K562 (cell line): ENCODE results near the gene CEP95. TPM values are rescaled to one million over a fixed set of nuclear protein-coding genes. Genes with fewer than 3 reads are reported as not detected.

Experiments
- CEBPG ChIP-seq, 3 experiments: fragments of 200-800 bp in 1 of 3; sonication (Bioruptor generic) in 1 of 3; sonication (generic) in 1 of 3; formaldehyde crosslinking in 1 of 3; IDR thresholded peaks in 2 of 3; conservative IDR thresholded peaks in 1 of 3; 2 replicates each; pipeline versions ENCODE4 v1.6.1 to v1.8.0; 2016 to 2022; ENCODE audit warnings: missing compliant biosample characterization in 2 of 3, missing genetic modification characterization in 2 of 3, mild to moderate bottlenecking in 1 of 3, missing genetic modification reagents in 1 of 3
- EP300 ChIP-seq: IDR thresholded peaks from 2 replicates; pipeline ENCODE4 v1.6.1; 2012; ENCODE audit warnings: low read length, improper control_type of control experiment
- ETV6 ChIP-seq, 3 experiments: fragments of 150-350 bp in 1 of 3; sonication (generic) in 1 of 3; formaldehyde crosslinking in 1 of 3; IDR thresholded peaks; 2 replicates each; pipeline versions ENCODE4 v1.6.1 to v1.8.0; 2014 to 2022; ENCODE audit warnings: borderline replicate concordance in 2 of 3, low read depth in 2 of 3, antibody characterized with exemption in 1 of 3, low read length in 1 of 3, mild to moderate bottlenecking in 1 of 3, missing genetic modification reagents in 1 of 3
- HDAC8 ChIP-seq: fragments of 450-650 bp; IDR thresholded peaks from 2 replicates; pipeline ENCODE4 v1.6.1; 2016; ENCODE audit warnings: mild to moderate bottlenecking, missing genetic modification characterization, moderate library complexity, missing compliant biosample characterization
- NFYB ChIP-seq: IDR thresholded peaks from 2 replicates; pipeline ENCODE4 v1.6.1; 2011; ENCODE audit warnings: mild to moderate bottlenecking, moderate library complexity; ENCODE audit not compliant: insufficient read length; ENCODE audit errors: extremely low read depth
- PHF20 ChIP-seq: fragments of 450-650 bp; IDR thresholded peaks from 2 replicates; pipeline ENCODE4 v1.6.1; 2018; ENCODE audit not compliant: partially characterized antibody
- SMARCA5 ChIP-seq: fragments of 450-650 bp; IDR thresholded peaks from 2 replicates; pipeline ENCODE4 v1.6.1; 2016
- SMARCC2 ChIP-seq: fragments of 450-650 bp; IDR thresholded peaks from 2 replicates; pipeline ENCODE4 v1.6.1; 2017; ENCODE audit warnings: antibody characterized with exemption, moderate library complexity, mild to moderate bottlenecking, low read depth
- TAF9B ChIP-seq: fragments of 450-650 bp; IDR thresholded peaks from 2 replicates; pipeline ENCODE4 v1.6.1; 2018; ENCODE audit warnings: mild to moderate bottlenecking; ENCODE audit not compliant: partially characterized antibody
- ZBTB7A ChIP-seq: IDR thresholded peaks from 2 replicates; pipeline ENCODE4 v1.6.1; 2011; ENCODE audit warnings: low read depth, mild to moderate bottlenecking, low read length, moderate library complexity, borderline replicate concordance; ENCODE audit not compliant: control insufficient read depth
- ZNF561 ChIP-seq: fragments of 450-650 bp; formaldehyde crosslinking; conservative IDR thresholded peaks from 2 replicates; pipeline ENCODE4 v1.4.0; 2020; ENCODE audit warnings: mild to moderate bottlenecking, moderate library complexity
- polyA plus RNA-seq, 8 experiments: library from polyadenylated mRNA; depleted of rRNA in 4 of 8; stranded (reverse) in 5 of 8; unstranded in 3 of 8; fragments of >200 nt; fragmentation: Nextera tagmentation in 2 of 8; fragmentation: Illumina TruSeq in 1 of 8; extraction: Ambion mirVana in 2 of 8; extraction: Trizol in 1 of 8; gene quantifications; 2 replicates each; pipeline versions ENCODE4 v1.2.1 to v1.2.3, GENCODE V29; 2011 to 2014; ENCODE audit warnings: inconsistent platforms in 1 of 8, missing spikeins in 1 of 8
- total RNA-seq, 7 experiments: library from RNA; depleted of rRNA in 6 of 7; stranded (reverse); fragments of >200 nt in 6 of 7; fragmentation: Illumina TruSeq in 2 of 7; extraction: Trizol in 2 of 7; gene quantifications; 2 replicates each; pipeline versions ENCODE4 v1.2.1 to v1.2.3, GENCODE V29; 2011 to 2021; ENCODE audit warnings: low replicate concordance in 1 of 7
- TF ChIP-seq, protein P1 (sequence below): fragments of 250-450 bp; sonication (Bioruptor Pico); IDR thresholded peaks from 2 replicates; pipeline ENCODE4 v1.9.0; 2021; ENCODE audit warnings: mild to moderate bottlenecking
- TF ChIP-seq, protein P2 (sequence below), 2 experiments: IDR thresholded peaks; 2 replicates each; pipeline ENCODE4 v1.6.1; 2012; ENCODE audit warnings: improper control_type of control experiment in 2 of 2, low read depth in 2 of 2, low read length in 2 of 2, borderline replicate concordance in 1 of 2
- TF ChIP-seq, protein P3 (sequence below): sonication (generic); formaldehyde crosslinking; IDR thresholded peaks from 2 replicates; pipeline ENCODE4 v1.9.0; 2022; ENCODE audit warnings: mild to moderate bottlenecking, missing genetic modification reagents
- TF ChIP-seq, protein P4 (sequence below): fragments of 450-650 bp; IDR thresholded peaks from 2 replicates; pipeline ENCODE4 v1.6.1; 2017; ENCODE audit warnings: antibody characterized with exemption, mild to moderate bottlenecking
- TF ChIP-seq, protein P5 (sequence below), 2 experiments: IDR thresholded peaks; 2 replicates each; pipeline ENCODE4 v1.6.1; 2011; ENCODE audit warnings: borderline replicate concordance in 1 of 2, control low read depth in 1 of 2, low read depth in 1 of 2, low read length in 1 of 2, mild to moderate bottlenecking in 1 of 2, mixed read lengths in 1 of 2, moderate library complexity in 1 of 2; ENCODE audit not compliant: insufficient read depth in 1 of 2, insufficient read length in 1 of 2, poor library complexity in 1 of 2, severe bottlenecking in 1 of 2; ENCODE audit errors: extremely low read depth in 1 of 2

The CEP95 gene
- total and polyA plus RNA-seq, 9 of the 15 experiments (the other 6 are each of a cell fraction or from before 2014, with no cell fraction given) = 26.7 to 80.7 (median 56.9) TPM

DNA sequence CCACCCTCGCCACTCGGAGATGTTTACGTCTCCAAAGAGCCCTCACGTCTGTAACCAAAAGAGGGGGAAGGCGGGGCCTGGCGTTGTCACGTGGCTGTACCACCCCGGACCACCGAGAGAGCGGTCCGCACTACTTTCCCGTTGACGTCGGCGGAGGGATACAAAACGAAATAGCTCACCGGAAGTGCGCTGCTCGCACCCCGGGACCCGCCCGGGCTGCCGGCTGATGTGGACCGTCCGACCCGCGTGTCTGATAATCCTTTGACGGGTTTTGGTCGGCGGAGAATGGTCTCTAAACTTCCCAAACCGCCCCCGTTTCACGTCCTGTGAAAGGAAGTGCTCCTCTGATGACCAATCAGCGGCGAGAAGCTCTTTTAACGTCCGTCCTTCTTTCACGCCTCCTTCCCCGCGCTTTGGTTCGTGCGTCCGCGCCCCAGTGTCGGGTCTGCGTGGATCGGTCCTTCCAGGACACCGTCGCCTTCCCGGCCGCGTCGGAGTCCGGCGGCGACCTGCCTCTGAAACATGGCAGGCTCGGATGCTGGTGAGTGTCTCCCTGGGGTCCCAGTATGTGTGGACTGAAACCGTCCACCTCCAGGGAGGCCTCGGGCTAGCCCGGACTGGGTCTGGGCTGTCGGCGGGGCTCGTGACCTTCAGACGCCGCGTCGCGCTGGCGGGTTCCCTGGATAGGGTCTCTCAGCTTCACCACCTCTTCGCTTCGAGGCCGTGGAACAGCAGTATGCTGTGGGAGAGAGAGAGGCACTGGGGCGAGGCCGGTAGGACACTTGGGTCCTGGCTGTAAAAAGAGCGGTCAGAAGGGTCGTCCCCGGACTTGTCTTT lies at the start of gene CEP95 (continued):
- TF ChIP-seq, protein P1, sequence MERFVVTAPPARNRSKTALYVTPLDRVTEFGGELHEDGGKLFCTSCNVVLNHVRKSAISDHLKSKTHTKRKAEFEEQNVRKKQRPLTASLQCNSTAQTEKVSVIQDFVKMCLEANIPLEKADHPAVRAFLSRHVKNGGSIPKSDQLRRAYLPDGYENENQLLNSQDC = no peak
- TF ChIP-seq SMARCC2 (no peak), SMARCA5 (peak; percentile 59; the same call in 1 of the 2 replicates), NFYB (peak; percentile 11), TAF9B (peak; percentile 50), CEBPG (CRISPR knock-in tag; IDR thresholded peaks at IDR 0.05) (no peak), CEBPG (tag; conservative IDR thresholded peaks at IDR 0.05 in 1 of 2, IDR thresholded peaks at IDR 0.05 in 1 of 2) (peak in 1 of 2 experiments; percentile 6; a peak in 2 of 4 replicates), HDAC8 (tag) (no peak), ZBTB7A (peak; percentile 88; the same call in 1 of the 2 replicates), EP300 (peak; percentile 15; the same call in 1 of the 2 replicates), ZNF561 (no peak), ETV6 (IDR thresholded peaks at IDR 0.05; ENCODE audit: borderline replicate concordance in 1 of 2, low read depth in 2 of 2, low read length in 1 of 2) (peak in 1 of 2 experiments; percentile 50; a peak in 1 of 4 replicates), ETV6 (CRISPR knock-in tag; IDR thresholded peaks at IDR 0.05; ENCODE audit: borderline replicate concordance) (no peak), PHF20 (peak; percentile 54)
- TF ChIP-seq, protein P2, sequence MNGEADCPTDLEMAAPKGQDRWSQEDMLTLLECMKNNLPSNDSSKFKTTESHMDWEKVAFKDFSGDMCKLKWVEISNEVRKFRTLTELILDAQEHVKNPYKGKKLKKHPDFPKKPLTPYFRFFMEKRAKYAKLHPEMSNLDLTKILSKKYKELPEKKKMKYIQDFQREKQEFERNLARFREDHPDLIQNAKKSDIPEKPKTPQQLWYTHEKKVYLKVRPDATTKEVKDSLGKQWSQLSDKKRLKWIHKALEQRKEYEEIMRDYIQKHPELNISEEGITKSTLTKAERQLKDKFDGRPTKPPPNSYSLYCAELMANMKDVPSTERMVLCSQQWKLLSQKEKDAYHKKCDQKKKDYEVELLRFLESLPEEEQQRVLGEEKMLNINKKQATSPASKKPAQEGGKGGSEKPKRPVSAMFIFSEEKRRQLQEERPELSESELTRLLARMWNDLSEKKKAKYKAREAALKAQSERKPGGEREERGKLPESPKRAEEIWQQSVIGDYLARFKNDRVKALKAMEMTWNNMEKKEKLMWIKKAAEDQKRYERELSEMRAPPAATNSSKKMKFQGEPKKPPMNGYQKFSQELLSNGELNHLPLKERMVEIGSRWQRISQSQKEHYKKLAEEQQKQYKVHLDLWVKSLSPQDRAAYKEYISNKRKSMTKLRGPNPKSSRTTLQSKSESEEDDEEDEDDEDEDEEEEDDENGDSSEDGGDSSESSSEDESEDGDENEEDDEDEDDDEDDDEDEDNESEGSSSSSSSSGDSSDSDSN (IDR thresholded peaks at IDR 0.05; ENCODE audit: borderline replicate concordance in 1 of 2, low read depth in 2 of 2, low read length in 2 of 2) = no peak
- TF ChIP-seq, protein P3, sequence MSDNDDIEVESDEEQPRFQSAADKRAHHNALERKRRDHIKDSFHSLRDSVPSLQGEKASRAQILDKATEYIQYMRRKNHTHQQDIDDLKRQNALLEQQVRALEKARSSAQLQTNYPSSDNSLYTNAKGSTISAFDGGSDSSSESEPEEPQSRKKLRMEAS (CRISPR knock-in tag) = peak; percentile 83
- TF ChIP-seq, protein P4, sequence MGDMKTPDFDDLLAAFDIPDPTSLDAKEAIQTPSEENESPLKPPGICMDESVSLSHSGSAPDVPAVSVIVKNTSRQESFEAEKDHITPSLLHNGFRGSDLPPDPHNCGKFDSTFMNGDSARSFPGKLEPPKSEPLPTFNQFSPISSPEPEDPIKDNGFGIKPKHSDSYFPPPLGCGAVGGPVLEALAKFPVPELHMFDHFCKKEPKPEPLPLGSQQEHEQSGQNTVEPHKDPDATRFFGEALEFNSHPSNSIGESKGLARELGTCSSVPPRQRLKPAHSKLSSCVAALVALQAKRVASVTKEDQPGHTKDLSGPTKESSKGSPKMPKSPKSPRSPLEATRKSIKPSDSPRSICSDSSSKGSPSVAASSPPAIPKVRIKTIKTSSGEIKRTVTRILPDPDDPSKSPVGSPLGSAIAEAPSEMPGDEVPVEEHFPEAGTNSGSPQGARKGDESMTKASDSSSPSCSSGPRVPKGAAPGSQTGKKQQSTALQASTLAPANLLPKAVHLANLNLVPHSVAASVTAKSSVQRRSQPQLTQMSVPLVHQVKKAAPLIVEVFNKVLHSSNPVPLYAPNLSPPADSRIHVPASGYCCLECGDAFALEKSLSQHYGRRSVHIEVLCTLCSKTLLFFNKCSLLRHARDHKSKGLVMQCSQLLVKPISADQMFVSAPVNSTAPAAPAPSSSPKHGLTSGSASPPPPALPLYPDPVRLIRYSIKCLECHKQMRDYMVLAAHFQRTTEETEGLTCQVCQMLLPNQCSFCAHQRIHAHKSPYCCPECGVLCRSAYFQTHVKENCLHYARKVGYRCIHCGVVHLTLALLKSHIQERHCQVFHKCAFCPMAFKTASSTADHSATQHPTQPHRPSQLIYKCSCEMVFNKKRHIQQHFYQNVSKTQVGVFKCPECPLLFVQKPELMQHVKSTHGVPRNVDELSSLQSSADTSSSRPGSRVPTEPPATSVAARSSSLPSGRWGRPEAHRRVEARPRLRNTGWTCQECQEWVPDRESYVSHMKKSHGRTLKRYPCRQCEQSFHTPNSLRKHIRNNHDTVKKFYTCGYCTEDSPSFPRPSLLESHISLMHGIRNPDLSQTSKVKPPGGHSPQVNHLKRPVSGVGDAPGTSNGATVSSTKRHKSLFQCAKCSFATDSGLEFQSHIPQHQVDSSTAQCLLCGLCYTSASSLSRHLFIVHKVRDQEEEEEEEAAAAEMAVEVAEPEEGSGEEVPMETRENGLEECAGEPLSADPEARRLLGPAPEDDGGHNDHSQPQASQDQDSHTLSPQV = peak; percentile 27; the same call in 1 of the 2 replicates
- TF ChIP-seq, protein P5, sequence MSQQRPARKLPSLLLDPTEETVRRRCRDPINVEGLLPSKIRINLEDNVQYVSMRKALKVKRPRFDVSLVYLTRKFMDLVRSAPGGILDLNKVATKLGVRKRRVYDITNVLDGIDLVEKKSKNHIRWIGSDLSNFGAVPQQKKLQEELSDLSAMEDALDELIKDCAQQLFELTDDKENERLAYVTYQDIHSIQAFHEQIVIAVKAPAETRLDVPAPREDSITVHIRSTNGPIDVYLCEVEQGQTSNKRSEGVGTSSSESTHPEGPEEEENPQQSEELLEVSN (IDR thresholded peaks at IDR 0.05; ENCODE audit: borderline replicate concordance in 1 of 2, extremely low read depth in 1 of 2, insufficient read depth in 1 of 2, insufficient read length in 1 of 2, low read depth in 1 of 2, low read length in 1 of 2, poor library complexity in 1 of 2, severe bottlenecking in 1 of 2) = peak; percentile 86 to 88
